GM12878 (cell line): Measurements from ENCODE around the gene CBX8. TPM values are rescaled to one million over a fixed set of nuclear protein-coding genes. Genes with fewer than 3 reads are reported as not detected.

Experiments
- ASH2L ChIP-seq: fragments of 300-600, 200-600 bp; sonication (generic); IDR thresholded peaks from 2 replicates; pipeline ENCODE4 v1.6.1; 2017; ENCODE audit warnings: low read depth, mild to moderate bottlenecking, borderline replicate concordance
- CEBPB ChIP-seq, 2 experiments: fragments of 150-350 bp in 1 of 2; IDR thresholded peaks; 2 replicates each; pipeline ENCODE4 v1.6.1; 2012 to 2014; ENCODE audit warnings: low read depth in 2 of 2, low read length in 2 of 2, borderline replicate concordance in 1 of 2, inconsistent platforms in 1 of 2
- CHD2 ChIP-seq: IDR thresholded peaks from 2 replicates; pipeline ENCODE4 v1.6.1; 2011; ENCODE audit warnings: low read depth, low read length, improper control_type of control experiment, borderline replicate concordance
- CHD4 ChIP-seq: fragments of 200-600 bp; sonication (generic); IDR thresholded peaks from 2 replicates; pipeline ENCODE4 v1.6.1; 2016; ENCODE audit warnings: mild to moderate bottlenecking
- E2F8 ChIP-seq: fragments of 450-650 bp; IDR thresholded peaks from 2 replicates; pipeline ENCODE4 v1.6.1; 2018; ENCODE audit warnings: mild to moderate bottlenecking, low read depth, moderate library complexity; ENCODE audit not compliant: partially characterized antibody
- ELK1 ChIP-seq: IDR thresholded peaks from 2 replicates; pipeline ENCODE4 v1.6.1; 2012; ENCODE audit warnings: low read depth, low read length, improper control_type of control experiment
- IKZF1 ChIP-seq: fragments of 450-650 bp; conservative IDR thresholded peaks from 2 replicates; pipeline ENCODE4 v1.6.1; 2017; ENCODE audit warnings: antibody characterized with exemption, mild to moderate bottlenecking
- KLF5 ChIP-seq: fragments of 450-650 bp; IDR thresholded peaks from 2 replicates; pipeline ENCODE4 v1.6.1; 2014; ENCODE audit warnings: mild to moderate bottlenecking; ENCODE audit not compliant: partially characterized antibody
- MAX ChIP-seq: IDR thresholded peaks from 2 replicates; pipeline ENCODE4 v1.6.1; 2012; ENCODE audit warnings: low read depth, low read length, improper control_type of control experiment
- MTA2 ChIP-seq: fragments of 450-650 bp; IDR thresholded peaks from 2 replicates; pipeline ENCODE4 v1.6.1; 2016; ENCODE audit warnings: low read depth, mild to moderate bottlenecking, moderate library complexity
- MYB ChIP-seq: fragments of 150-350 bp; IDR thresholded peaks from 2 replicates; pipeline ENCODE4 v1.6.1; 2014; ENCODE audit warnings: mild to moderate bottlenecking, low read depth, low read length, borderline replicate concordance
- MYC ChIP-seq: IDR thresholded peaks from 2 replicates; pipeline ENCODE4 v1.6.1; 2011; ENCODE audit warnings: mild to moderate bottlenecking, low read length, moderate library complexity, inconsistent platforms; ENCODE audit not compliant: insufficient read depth, insufficient replicate concordance, insufficient read length, severe bottlenecking
- NFIC ChIP-seq: IDR thresholded peaks from 2 replicates; pipeline ENCODE4 v1.6.1; 2012; ENCODE audit warnings: low read depth, mild to moderate bottlenecking, inconsistent platforms, low read length, moderate library complexity
- NFYA ChIP-seq: IDR thresholded peaks from 2 replicates; pipeline ENCODE4 v1.6.1; 2011; ENCODE audit warnings: low read depth, mild to moderate bottlenecking, low read length, improper control_type of control experiment, borderline replicate concordance
- NR2C1 ChIP-seq: fragments of 450-650 bp; IDR thresholded peaks from 2 replicates; pipeline ENCODE4 v1.6.1; 2017; ENCODE audit warnings: antibody characterized with exemption, mild to moderate bottlenecking, moderate library complexity
- PAX8 ChIP-seq: fragments of 450-650 bp; IDR thresholded peaks from 2 replicates; pipeline ENCODE4 v1.6.1; 2017; ENCODE audit warnings: mild to moderate bottlenecking, moderate library complexity
- POLR2A ChIP-seq: IDR thresholded peaks from 2 replicates; pipeline ENCODE4 v1.6.1; 2011; ENCODE audit warnings: low read depth, mild to moderate bottlenecking, low read length
- RAD21 ChIP-seq: IDR thresholded peaks from 2 replicates; pipeline ENCODE4 v1.6.1; 2011; ENCODE audit warnings: mild to moderate bottlenecking, low read depth, low read length, moderate library complexity; ENCODE audit not compliant: insufficient read depth
- RB1 ChIP-seq: fragments of 450-650 bp; formaldehyde crosslinking; IDR thresholded peaks from 2 replicates; pipeline ENCODE4 v1.6.1; 2017; ENCODE audit warnings: mild to moderate bottlenecking, borderline replicate concordance
- SIN3A ChIP-seq: IDR thresholded peaks from 2 replicates; pipeline ENCODE4 v1.6.1; 2012; ENCODE audit warnings: low read depth, low read length, improper control_type of control experiment
- SMAD1 ChIP-seq: fragments of 450-650 bp; IDR thresholded peaks from 2 replicates; pipeline ENCODE4 v1.6.1; 2018; ENCODE audit warnings: mild to moderate bottlenecking, low read depth; ENCODE audit not compliant: partially characterized antibody
- SMC3 ChIP-seq: IDR thresholded peaks from 2 replicates; pipeline ENCODE4 v1.6.1; 2011; ENCODE audit warnings: low read length, improper control_type of control experiment, borderline replicate concordance
- STAT1 ChIP-seq: fragments of 450-650 bp; conservative IDR thresholded peaks from 2 replicates; pipeline ENCODE4 v1.6.1; 2014; ENCODE audit warnings: antibody characterized with exemption, mild to moderate bottlenecking
- STAT3 ChIP-seq: IDR thresholded peaks from 2 replicates; pipeline ENCODE4 v1.6.1; 2011; ENCODE audit warnings: low read depth, low read length, improper control_type of control experiment
- TBL1XR1 ChIP-seq: IDR thresholded peaks from 2 replicates; pipeline ENCODE4 v1.6.1; 2012; ENCODE audit warnings: low read depth, low read length, improper control_type of control experiment
- polyA plus RNA-seq, 11 experiments: library from polyadenylated mRNA; depleted of rRNA in 4 of 11; unstranded in 6 of 11; stranded (reverse) in 5 of 11; fragments of >200 nt; fragmentation: Nextera tagmentation in 4 of 11; fragmentation: Illumina TruSeq in 1 of 11; extraction: Ambion mirVana in 4 of 11; extraction: Trizol in 1 of 11; gene quantifications; 1 replicate in 1 of 11; 2 replicates in 10 of 11; pipeline versions ENCODE4 v1.2.1 to v1.2.3, GENCODE V29; 2011 to 2016; ENCODE audit warnings: inconsistent platforms in 2 of 11, missing spikeins in 2 of 11, low read depth in 1 of 11
- total RNA-seq, 4 experiments: library from RNA; depleted of rRNA in 3 of 4; stranded (reverse); fragments of >200 nt in 3 of 4; fragmentation: Illumina TruSeq in 1 of 4; extraction: Trizol in 1 of 4; gene quantifications; 2 replicates each; pipeline versions ENCODE4 v1.2.1 to v1.2.3, GENCODE V29; 2013 to 2021
- TF ChIP-seq, protein P1 (sequence below): fragments of 450-650 bp; IDR thresholded peaks from 2 replicates; pipeline ENCODE4 v1.6.1; 2017; ENCODE audit warnings: low read depth, mild to moderate bottlenecking, moderate library complexity

CBX8 gene
- total and polyA plus RNA-seq, 10 of the 15 experiments (the other 5 are each of a cell fraction or from before 2014, with no cell fraction given): 0.03 to 6.7 (median 1.9) TPM

GRCh38 chr17:79803997-79804855 lies 7.3 kb upstream of the CBX8 start (continued):
- 0 out of 2 replicates have a peak, but pooled peaks have one; percentile 48 for TF ChIP-seq MTA2
- no peak; the same call in 1 of the 2 replicates for TF ChIP-seq ASH2L
- TF ChIP-seq MAX: peak; percentile 63; the same call in 1 of the 2 replicates
- TF ChIP-seq MYB: no peak
- TF ChIP-seq POLR2A: peak; percentile 66
- no peak for TF ChIP-seq STAT3
- TF ChIP-seq IKZF1: peak; percentile 75
- 0 out of 2 replicates have a peak, but pooled peaks have one; percentile 35 for TF ChIP-seq NFIC
- TF ChIP-seq SMC3: no peak
- TF ChIP-seq MYC: no peak
- TF ChIP-seq NR2C1: no peak
- TF ChIP-seq, protein P1, sequence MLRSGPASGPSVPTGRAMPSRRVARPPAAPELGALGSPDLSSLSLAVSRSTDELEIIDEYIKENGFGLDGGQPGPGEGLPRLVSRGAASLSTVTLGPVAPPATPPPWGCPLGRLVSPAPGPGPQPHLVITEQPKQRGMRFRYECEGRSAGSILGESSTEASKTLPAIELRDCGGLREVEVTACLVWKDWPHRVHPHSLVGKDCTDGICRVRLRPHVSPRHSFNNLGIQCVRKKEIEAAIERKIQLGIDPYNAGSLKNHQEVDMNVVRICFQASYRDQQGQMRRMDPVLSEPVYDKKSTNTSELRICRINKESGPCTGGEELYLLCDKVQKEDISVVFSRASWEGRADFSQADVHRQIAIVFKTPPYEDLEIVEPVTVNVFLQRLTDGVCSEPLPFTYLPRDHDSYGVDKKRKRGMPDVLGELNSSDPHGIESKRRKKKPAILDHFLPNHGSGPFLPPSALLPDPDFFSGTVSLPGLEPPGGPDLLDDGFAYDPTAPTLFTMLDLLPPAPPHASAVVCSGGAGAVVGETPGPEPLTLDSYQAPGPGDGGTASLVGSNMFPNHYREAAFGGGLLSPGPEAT: no peak
- TF ChIP-seq STAT1: no peak
- no peak for TF ChIP-seq E2F8
- peak; percentile 51 for TF ChIP-seq KLF5
- TF ChIP-seq ELK1: no peak
- TF ChIP-seq TBL1XR1: 0 out of 2 replicates have a peak, but pooled peaks have one; percentile 62
- peak; percentile 24; the same call in 1 of the 2 replicates for TF ChIP-seq RB1
- no peak for TF ChIP-seq NFYA
- no peak for TF ChIP-seq SIN3A
- TF ChIP-seq CEBPB (IDR thresholded peaks at IDR 0.05; ENCODE audit: borderline replicate concordance in 1 of 2, low read depth in 2 of 2, low read length in 2 of 2): no peak
- no peak for TF ChIP-seq CHD4
- TF ChIP-seq PAX8: no peak
- TF ChIP-seq RAD21: no peak
- TF ChIP-seq CHD2: no peak
- no peak for TF ChIP-seq SMAD1
